ENCODE results near the gene MCOLN3.

Gene MCOLN3

GRCh38 chr1:85048296-85049064 lies at the start of gene MCOLN3:
MCOLN3 (minus strand) TSS chr1:85048500; CDS start chr1:85045360, 3,140 bp downstream.
- DNase-seq = peak; percentile 2

DNA sequence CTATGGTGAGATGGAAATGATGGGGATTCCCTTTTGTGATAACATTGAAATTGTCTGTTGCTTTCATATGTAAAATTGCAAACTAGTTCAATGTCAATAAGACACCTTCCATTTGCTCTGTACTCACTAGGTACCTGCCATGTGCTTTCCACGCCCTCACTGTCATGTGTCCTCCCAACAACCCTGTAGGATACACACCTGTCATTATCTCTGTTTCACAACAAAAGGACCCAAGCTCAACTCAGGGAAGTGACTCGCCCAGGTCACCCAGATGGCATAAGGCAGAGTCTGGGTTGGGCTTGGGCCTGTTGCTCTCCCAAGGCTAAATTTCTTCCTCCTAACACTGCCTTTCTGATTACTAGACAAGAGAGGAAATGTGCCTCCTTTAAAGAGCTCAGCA lies 45.3 kb upstream of the MCOLN3 start:
- no peak for DNase-seq

DNA sequence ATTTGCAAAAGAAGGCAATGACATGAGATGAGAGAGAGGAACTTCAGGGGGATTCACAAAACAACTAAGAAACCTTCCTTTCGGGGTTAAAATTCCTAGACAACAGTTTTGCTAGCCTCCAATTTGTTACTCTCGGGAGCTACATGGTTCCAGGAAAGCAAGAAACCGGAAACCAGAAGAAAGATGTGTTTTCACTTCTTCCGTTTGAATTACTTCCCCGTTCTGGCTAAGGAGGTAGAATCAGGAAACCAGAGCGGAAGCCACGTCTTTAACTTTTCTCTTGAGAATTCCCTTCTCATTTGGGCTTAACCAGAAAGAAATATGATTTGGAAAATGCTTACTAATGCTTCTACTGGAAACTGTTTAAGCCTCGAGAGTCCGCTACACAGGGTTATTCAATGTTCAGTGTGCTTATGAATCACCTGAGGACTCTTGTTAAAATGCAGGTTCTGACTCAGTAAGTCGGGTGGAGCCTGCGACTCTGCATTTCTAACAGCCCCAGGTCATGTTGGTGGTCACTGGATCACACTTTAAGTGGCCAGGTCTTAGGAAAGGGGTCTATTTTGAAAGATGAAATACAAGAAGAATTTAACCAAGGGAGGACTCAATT lies 43.5 kb upstream of the MCOLN3 start:
- DNase-seq = no peak

DNA sequence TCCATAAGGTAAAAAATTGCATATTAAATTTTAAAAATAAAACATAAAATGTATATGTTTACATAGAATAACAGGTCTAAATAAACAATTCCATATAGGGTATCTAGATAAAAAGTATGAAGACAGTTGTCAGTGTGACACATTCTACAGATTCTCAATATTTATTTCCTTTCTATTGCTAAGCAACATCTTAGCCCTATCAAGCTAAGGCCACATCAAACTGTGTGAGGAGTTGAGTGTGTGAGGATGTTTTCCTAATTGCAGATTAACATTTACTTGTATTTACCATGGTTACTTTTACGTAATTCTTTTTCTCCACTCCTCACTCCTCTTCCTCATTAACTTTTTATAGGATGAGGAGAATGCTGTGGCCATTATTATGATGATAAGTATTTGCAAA lies 41.9 kb upstream of the MCOLN3 start:
- no peak for DNase-seq

DNA sequence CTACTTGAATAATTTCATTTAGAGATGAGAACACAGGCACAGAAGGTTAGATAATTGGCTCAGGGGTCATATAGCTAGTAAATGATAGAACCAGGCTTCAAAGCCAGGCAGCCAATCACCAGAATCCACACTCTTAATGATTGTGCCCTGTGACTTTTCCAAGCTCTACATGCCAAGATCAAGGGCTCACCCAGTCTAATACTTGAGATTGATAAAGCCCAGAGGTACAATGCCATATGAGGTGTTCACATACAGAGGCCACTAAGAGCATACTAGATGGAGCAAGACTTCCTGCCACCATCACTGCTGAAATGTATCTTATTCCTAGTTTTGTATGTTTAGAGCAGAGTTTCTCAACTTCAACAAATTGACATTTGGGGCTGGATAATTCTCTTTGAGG lies 40.9 kb upstream of the MCOLN3 start:
- no peak for DNase-seq

DNA sequence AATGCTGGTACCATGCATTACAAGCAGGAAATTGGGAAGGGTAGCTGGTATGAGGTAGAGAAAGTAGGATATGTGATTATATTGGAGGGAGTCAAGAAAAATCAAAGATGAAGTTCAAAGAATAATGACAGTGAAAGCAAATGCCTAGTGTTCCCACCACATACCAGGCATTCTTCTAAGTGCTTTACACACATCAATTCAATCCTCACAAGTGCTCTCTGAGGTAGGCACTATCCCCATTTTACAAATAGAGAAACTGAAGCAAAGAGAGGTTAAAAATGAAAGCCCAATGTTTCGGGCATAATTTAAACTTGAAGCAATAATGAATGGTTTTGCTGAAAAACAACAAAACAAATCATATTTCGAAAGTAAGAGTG lies 40.1 kb upstream of the MCOLN3 start:
- no peak for DNase-seq

DNA sequence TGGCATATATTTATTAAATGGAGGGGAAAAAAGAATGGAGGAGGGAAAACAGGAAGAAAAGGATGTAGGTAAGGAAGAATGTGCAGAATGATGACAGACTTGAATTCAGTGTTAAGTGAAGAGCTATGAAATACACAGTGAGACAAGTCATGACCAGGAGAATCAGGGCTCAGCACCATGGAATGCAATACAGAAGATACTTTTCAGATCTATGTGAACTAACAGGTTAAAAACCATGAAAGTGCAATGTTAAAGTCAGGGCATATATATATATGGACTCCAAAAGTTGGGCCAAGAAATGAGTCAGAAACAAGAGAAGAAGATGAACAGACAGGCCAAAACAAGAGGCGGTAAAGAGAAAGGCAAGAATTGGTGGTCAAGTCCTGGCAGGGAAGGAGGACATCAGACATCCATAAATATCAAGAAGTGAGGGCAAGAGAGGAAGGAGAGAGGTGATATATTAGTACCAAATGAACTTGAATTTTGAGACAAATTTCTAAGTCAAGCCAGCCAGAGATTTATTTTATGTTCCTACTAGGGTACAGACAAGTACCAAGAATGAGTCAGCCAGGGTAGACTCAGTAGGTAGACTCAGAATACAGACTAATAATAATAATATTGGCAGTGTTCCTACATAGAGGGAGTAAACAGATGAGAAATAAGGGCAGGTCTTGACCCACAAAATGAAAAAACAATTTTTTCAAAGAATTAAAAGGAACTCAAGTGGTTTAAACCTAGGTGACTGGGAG lies 39.5 kb upstream of the MCOLN3 start:
- no peak for DNase-seq

DNA sequence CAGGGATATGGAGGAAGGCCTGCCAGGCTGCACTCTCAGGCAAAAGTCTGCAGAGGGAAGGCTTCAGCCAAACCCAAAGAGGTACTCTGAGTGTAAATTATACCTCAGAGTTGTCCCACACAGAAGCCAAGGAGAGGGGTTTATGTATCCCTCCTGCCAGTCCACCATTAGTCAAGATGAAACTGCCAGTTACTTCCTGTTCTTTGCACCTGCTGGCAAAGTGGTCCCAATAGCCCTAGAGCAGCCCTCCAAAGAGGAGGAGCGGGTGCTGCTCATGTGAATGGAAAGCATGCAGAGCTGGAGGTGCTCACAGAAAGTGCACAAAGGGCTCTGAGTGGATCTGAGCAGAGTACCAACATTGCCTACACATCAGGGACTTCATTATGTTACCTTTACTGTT lies 37.1 kb upstream of the MCOLN3 start:
- DNase-seq = no peak

DNA sequence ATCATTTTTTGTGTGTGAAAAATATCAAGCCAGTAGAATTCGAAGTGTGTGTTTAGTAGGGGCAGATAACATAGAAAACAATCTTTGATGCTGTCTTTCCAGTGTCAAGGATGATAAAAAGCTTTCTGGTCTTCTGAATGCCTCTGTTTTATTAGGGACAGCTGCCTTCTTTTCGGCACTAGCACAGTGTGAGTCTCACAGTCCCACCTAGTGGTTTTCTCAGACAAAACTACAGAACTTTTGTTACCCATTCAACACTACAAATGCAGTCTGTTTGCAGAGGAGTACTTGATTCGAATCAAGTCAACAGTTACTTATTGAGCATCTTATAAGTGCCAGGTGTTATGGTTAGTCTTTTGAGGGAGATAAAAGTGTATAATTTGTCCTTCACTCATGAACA lies 30.6 kb upstream of the MCOLN3 start:
- no peak for DNase-seq

DNA sequence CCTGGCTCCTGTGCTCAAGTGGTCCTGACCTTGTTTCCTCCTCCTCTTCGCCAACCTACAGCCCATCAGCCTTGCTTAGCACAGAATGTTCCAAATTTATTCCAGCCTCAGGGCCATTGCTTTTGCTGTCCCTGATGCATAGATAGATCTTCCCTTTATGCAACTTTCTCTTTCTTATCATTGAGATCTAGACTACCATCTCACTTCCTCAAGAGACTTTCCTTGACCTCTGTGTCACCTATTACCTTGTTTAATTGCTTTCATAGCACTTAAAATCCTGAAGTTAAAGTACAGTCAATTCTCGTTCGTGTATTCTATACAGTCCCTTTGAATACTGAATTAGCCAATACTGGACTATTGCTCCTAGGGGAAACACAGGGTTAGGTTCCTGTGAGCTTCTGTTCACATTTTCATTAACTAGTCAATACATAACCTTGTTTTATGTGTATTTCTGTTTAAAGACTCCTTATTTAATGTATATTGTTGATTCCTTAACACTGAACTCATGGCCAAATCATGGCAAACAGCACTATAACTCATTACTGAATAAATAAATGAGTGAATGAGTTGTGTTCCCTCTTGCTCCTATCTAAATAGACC lies 26.2 kb upstream of the MCOLN3 start:
- DNase-seq = no peak

DNA sequence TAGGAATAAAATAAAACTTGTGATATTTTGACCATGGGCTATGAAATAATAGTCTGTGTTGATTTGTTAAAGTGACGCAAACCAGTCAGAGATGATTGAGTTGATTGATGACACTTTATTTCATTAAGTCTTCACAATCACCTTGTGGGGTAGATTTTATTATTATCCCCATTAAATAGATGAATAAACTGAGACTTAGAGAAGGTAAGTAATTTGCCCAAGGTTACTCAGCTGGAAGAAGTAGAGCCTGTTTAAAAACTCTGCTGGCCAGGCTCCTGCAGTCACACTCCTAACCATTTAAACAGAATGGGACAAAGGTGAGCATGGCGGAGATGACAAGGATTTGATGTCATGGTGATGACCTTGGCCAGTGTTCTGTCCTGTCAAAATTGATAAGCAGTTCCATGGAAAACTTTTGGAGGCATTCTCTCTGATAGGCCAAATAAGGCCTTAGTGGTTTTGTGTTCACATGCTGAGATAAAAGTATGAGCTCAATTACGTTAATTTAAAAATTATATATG lies 22.7 kb upstream of the MCOLN3 start:
- no peak for DNase-seq

DNA sequence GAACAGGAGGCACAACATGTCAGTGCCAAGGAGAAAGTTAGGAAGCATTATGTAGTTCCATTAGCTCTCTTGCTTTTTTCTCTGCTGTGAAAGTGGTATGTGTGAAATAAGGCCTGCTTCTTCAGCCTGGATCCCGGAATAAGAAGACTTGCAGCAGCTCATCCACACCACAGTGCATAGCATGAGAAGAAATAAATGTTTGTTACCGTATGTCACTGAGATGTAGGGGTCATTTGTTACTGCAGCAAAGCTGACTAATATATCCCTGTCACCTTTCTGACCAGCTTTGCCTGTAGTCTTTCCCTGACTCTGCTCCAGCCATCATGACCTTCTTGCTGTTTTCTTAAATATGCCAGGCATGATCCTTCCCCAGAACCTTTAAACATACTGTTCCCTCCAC lies 20.5 kb upstream of the MCOLN3 start:
- DNase-seq = no peak

GRCh38 chr1:85065550-85065949 lies 17.2 kb upstream of the MCOLN3 start:
- DNase-seq = no peak

GRCh38 chr1:85062425-85063026 lies 14.2 kb upstream of the MCOLN3 start:
- DNase-seq = no peak

- DNase-seq = peak; percentile 42
These were observed 13.6 kb upstream of the MCOLN3 start for GRCh38 chr1:85061711-85062424.

- no peak for DNase-seq
These were observed 11.7 kb upstream of the MCOLN3 start for GRCh38 chr1:85060038-85060437.

DNA sequence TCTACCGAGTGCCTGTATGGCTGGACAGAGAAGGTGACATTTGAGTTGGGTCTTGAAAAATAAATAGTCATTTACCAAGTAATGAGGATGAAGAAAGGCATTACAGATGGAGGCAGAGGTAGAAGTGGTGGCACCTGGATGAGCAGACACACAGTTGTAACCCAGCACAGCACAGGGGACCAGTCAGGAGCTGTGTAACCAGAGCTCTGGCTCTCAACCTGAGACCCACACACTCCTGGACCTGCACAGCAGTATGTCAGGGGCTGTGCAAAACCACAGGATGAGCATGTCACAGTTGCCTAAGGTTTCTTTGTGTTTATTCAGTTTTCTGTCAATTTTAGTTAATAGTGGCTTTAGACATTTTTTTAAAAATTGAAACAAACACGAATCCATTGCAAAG lies 11.3 kb upstream of the MCOLN3 start:
- no peak for DNase-seq

GRCh38 chr1:85058786-85059185 lies 10.5 kb upstream of the MCOLN3 start:
- DNase-seq = no peak

DNA sequence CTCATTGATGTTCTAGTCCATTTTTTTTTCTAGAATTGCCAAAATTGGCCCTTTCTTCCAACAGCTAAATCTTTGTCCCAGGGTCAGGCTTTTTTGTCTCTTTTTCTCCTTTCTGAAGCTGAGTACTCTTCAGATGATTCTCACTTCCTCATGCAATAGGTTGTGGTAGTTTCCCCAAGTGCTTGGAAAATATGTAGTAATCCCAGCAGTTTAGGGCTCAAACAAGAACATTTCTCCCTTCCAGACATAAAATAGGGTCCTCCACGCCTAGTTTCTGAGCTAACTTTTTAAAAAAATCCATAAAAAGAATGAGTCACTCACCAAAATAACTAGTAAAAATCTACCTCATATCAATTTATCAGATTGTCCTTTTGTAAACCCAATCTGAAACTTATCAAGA lies 10.0 kb upstream of the MCOLN3 start:
- DNase-seq = no peak

- no peak for DNase-seq
These were observed 6.4 kb upstream of the MCOLN3 start for GRCh38 chr1:85054664-85055063.

DNA sequence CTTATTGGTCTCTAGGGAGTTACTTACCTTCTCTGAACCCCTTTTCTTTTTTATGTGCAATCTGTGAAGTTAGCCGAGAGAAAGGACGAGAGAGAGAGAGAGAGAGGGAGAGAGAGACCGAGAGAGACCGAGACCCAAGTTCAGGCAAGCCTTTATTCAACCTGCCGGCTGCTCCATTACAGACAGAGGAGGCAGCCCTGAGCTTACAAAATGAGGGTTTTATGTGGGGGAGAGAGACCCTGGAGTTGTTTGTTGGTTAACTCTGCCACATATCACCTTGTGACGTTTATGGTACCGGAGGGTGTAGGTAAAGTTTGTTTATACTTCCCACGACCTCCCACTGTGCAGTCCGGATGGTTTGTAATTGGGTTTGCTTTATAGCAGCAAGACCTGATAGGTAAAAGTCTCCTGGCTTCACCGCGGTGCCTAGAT lies 1.5 kb upstream of the MCOLN3 start:
- no peak for DNase-seq

Measured in RPMI8226 (cell line).